Spleen (tissue), 7 donors: ENCODE results near the gene SORCS1.

Experiments
- POLR2A ChIP-seq, 3 donors: fragments of 450-650 bp; IDR thresholded peaks; one replicate each; pipeline ENCODE4 v1.5.1; 2017; ENCODE audit warnings: antibody characterized with exemption in 3 of 3, mild to moderate bottlenecking in 1 of 3
- POLR2AphosphoS5 ChIP-seq, 3 donors: sonication (generic); formaldehyde crosslinking; IDR thresholded peaks; one replicate each; pipeline ENCODE4 v1.5.1; 2017; ENCODE audit warnings: antibody characterized with exemption in 3 of 3
- TF ChIP-seq, protein P1 (sequence below), 11 experiments: fragments of 200-600 bp in 7 of 11; fragments of 450-650 bp in 4 of 11; sonication (generic) in 4 of 11; IDR thresholded peaks in 8 of 11; conservative IDR thresholded peaks in 3 of 11; 1 replicate in 7 of 11; 2 replicates in 4 of 11; pipeline versions ENCODE4 v1.4.0 to v1.8.0; 2016 to 2021; ENCODE audit warnings: antibody characterized with exemption in 11 of 11, inconsistent platforms in 4 of 11, mild to moderate bottlenecking in 1 of 11
- donor health status: DM: no; HTN: no; CAD: no; lungs with moderate emphysema.
- donor health status: DM: no; HTN: no; CAD: no.
- donor health status: DM: no; HTN: no; CAD: no.

DNA sequence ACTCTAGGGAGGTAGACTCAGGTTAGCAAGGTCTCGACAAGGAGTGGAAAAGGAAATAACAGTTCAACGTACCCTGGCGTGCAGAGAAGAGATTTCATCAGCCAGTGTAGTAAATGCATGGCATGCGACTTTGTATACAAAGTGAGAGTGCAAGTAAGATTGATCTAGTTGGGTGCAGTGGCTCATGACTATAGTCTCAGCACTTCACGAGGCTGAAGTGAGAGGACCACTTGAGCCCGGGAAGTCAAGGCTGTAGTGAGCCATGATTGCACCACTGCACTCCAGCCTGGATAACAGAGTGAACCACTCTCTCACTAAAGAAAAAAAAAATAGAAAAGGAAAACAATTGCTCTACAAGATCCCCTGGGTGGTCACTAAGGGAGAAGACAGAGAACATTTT is 528.6 kb downstream of the SORCS1 start:
- TF ChIP-seq, protein P1, sequence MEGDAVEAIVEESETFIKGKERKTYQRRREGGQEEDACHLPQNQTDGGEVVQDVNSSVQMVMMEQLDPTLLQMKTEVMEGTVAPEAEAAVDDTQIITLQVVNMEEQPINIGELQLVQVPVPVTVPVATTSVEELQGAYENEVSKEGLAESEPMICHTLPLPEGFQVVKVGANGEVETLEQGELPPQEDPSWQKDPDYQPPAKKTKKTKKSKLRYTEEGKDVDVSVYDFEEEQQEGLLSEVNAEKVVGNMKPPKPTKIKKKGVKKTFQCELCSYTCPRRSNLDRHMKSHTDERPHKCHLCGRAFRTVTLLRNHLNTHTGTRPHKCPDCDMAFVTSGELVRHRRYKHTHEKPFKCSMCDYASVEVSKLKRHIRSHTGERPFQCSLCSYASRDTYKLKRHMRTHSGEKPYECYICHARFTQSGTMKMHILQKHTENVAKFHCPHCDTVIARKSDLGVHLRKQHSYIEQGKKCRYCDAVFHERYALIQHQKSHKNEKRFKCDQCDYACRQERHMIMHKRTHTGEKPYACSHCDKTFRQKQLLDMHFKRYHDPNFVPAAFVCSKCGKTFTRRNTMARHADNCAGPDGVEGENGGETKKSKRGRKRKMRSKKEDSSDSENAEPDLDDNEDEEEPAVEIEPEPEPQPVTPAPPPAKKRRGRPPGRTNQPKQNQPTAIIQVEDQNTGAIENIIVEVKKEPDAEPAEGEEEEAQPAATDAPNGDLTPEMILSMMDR (IDR thresholded peaks at IDR 0.05 in 8 of 11, conservative IDR thresholded peaks at IDR 0.05 in 3 of 11): no peak
- TF ChIP-seq POLR2A (IDR thresholded peaks at IDR 0.05) (no peak), POLR2AphosphoS5 (IDR thresholded peaks at IDR 0.05) (no peak)
